Endothelial cell of umbilical vein (primary cell): ENCODE results near the gene LIN28B. TPM values are rescaled to one million over a fixed set of nuclear protein-coding genes. Genes with fewer than 3 reads are reported as not detected.

Source experiments
- BruUV-seq: library from RNA; stranded (reverse); fragments of 400-500 nt; replicated peaks from 2 replicates; lab custom pipeline; 2021; lab: Mats Ljungman, UMichigan
- CTCF ChIA-PET: fragments of 300-600, 350-600 bp; sonication (Branson Sonifier 250); formaldehyde crosslinking; loops from one replicate; lab custom pipeline; 2021; ENCODE audit warnings: antibody characterized with exemption, inconsistent platforms; lab: Charles Lee
- POLR2A ChIA-PET: fragments of 300-600, 350-600 bp; sonication (Branson Sonifier 250); formaldehyde crosslinking; loops from one replicate; lab custom pipeline; 2021; ENCODE audit warnings: antibody characterized with exemption, inconsistent platforms; lab: Charles Lee
- DNase-seq: peaks from one replicate; pipeline ENCODE4 v3.0.0-alpha.2; 2011; ENCODE audit warnings: low read depth, low spot score
- FAIRE-seq: peaks from 2 replicates; lab custom pipeline; 2011; peaks lifted over from hg19 to GRCh38; lab: Jason Lieb, UNC
- H2AFZ ChIP-seq: 2 replicates; pipeline ENCODE4 v1.6.0; 2012; ENCODE audit warnings: low read depth, low read length, control low read depth, inconsistent platforms
- H3K27ac ChIP-seq: 2 replicates; pipeline ENCODE4 v1.5.1; 2011; ENCODE audit warnings: low read depth, mild to moderate bottlenecking, control low read depth, low read length, moderate library complexity; ENCODE audit not compliant: insufficient read depth
- H3K27me3 ChIP-seq, 2 experiments: 2 replicates each; pipeline versions ENCODE4 v1.6.0 to v1.6.1; 2011; ENCODE audit warnings: low read length in 2 of 2, mixed read lengths in 1 of 2; ENCODE audit not compliant: control insufficient read depth in 2 of 2, insufficient read depth in 2 of 2
- H3K36me3 ChIP-seq, 2 experiments: 2 replicates in 1 of 2; 3 replicates in 1 of 2; pipeline ENCODE4 v1.5.1; 2011; ENCODE audit warnings: low read length in 2 of 2, mild to moderate bottlenecking in 1 of 2, moderate library complexity in 1 of 2; ENCODE audit not compliant: control insufficient read depth in 2 of 2, insufficient read depth in 2 of 2; ENCODE audit errors: extremely low read depth in 1 of 2
- H3K4me1 ChIP-seq: 3 replicates; pipeline ENCODE4 v1.5.1; 2011; ENCODE audit warnings: mild to moderate bottlenecking, low read length; ENCODE audit not compliant: control insufficient read depth, insufficient read depth; ENCODE audit errors: extremely low read depth
- H3K4me2 ChIP-seq: 2 replicates; pipeline ENCODE4 v1.6.1; 2011; ENCODE audit warnings: low read length, control low read depth, mixed read lengths; ENCODE audit not compliant: insufficient read depth
- H3K4me3 ChIP-seq, 3 experiments: fragments of 200-600 bp in 1 of 3; sonication (generic), shearing (Covaris generic) in 1 of 3; replicated peaks in 1 of 3; 2 replicates each; pipeline ENCODE4 v1.5.1; 2011 to 2016; ENCODE audit warnings: control low read depth in 3 of 3, low read length in 3 of 3, mild to moderate bottlenecking in 2 of 3, inconsistent platforms in 1 of 3, low read depth in 1 of 3, moderate library complexity in 1 of 3; ENCODE audit not compliant: insufficient read depth in 1 of 3
- H3K79me2 ChIP-seq: 2 replicates; pipeline ENCODE4 v1.6.0; 2012; ENCODE audit warnings: low read length, inconsistent platforms; ENCODE audit not compliant: control insufficient read depth, insufficient read depth
- H3K9ac ChIP-seq: replicated peaks from 2 replicates; pipeline ENCODE3; 2011; ENCODE audit warnings: low read length, control low read depth; ENCODE audit not compliant: insufficient read depth; ENCODE audit errors: extremely low read depth
- H3K9me1 ChIP-seq: replicated peaks from 3 replicates; pipeline ENCODE4 v1.6.0; 2011; ENCODE audit warnings: mild to moderate bottlenecking, low read length; ENCODE audit not compliant: control insufficient read depth, insufficient read depth; ENCODE audit errors: extremely low read depth
- H3K9me3 ChIP-seq: replicated peaks from 2 replicates; pipeline ENCODE4 v1.5.1; 2012; ENCODE audit warnings: low read length, inconsistent platforms; ENCODE audit not compliant: control insufficient read depth, insufficient read depth
- H4K20me1 ChIP-seq: replicated peaks from 2 replicates; pipeline ENCODE3; 2011; ENCODE audit warnings: mild to moderate bottlenecking, low read length; ENCODE audit not compliant: control insufficient read depth, insufficient read depth; ENCODE audit errors: extremely low read depth
- CTCF ChIP-seq, 2 donors: IDR thresholded peaks; 1 replicate in 1 of 2; 2 replicates in 1 of 2; pipeline ENCODE4 v1.5.1; 2011; ENCODE audit warnings: low read length in 2 of 2, mild to moderate bottlenecking in 2 of 2, moderate library complexity in 2 of 2, control low read depth in 1 of 2, inconsistent platforms in 1 of 2, low read depth in 1 of 2; ENCODE audit not compliant: insufficient read depth in 1 of 2; ENCODE audit errors: extremely low read depth in 1 of 2
- EZH2 ChIP-seq: IDR thresholded peaks from 2 replicates; pipeline ENCODE4 v1.6.1; 2012; ENCODE audit warnings: borderline replicate concordance, low read depth, mild to moderate bottlenecking, moderate library complexity, low read length, inconsistent platforms; ENCODE audit not compliant: severe bottlenecking
- FOS ChIP-seq: IDR thresholded peaks from 2 replicates; pipeline ENCODE4 v1.6.1; 2011; ENCODE audit warnings: mild to moderate bottlenecking, low read length, moderate library complexity, borderline replicate concordance; ENCODE audit not compliant: insufficient read depth
- MAX ChIP-seq: IDR thresholded peaks from 2 replicates; pipeline ENCODE4 v1.6.1; 2011; ENCODE audit not compliant: insufficient read depth, insufficient read length
- MYC ChIP-seq: IDR thresholded peaks from one replicate; pipeline ENCODE4 v1.6.1; 2011; ENCODE audit warnings: mild to moderate bottlenecking, low read depth, low read length
- POLR2A ChIP-seq: IDR thresholded peaks from 2 replicates; pipeline ENCODE4 v1.6.1; 2012; ENCODE audit warnings: low read depth, mild to moderate bottlenecking, control low read depth, low read length
- dilution Hi-C: fragments of 300-500 bp; cut with MboI; formaldehyde crosslinking; loops from one replicate; pipeline ENCODE4 v1.15.0; 2019; ENCODE audit warnings: low sequenced_read_pairs; ENCODE audit not compliant: extremely low pct_ligation_motif_present
- intact Hi-C: fragments of 100-400 bp; cut with micrococcal nuclease; formaldehyde crosslinking; loops from one replicate; pipeline ENCODE4 v1.10.0; 2022
- polyA plus RNA-seq, 4 experiments: library from polyadenylated mRNA; depleted of rRNA in 3 of 4; stranded (reverse) in 3 of 4; unstranded in 1 of 4; fragments of >200 nt; gene quantifications; 2 replicates each; pipeline versions ENCODE4 v1.2.1 to v1.2.3, GENCODE V29; 2011 to 2012; ENCODE audit warnings: missing spikeins in 1 of 4
- total RNA-seq: library from RNA; stranded (reverse); gene quantifications from 2 replicates; pipeline ENCODE4 v1.2.3, GENCODE V29; 2021

Gene LIN28B
- total and polyA plus RNA-seq, 2 donors (not counting 3 experiments of a cell fraction or from before 2014, with no cell fraction given): not detected

GRCh38 chr6:104908888-104909525 lies 47.9 kb upstream of the LIN28B start:
- Histone ChIP-seq H3K9me1 (no peaks in the 10 kb centered on the region), H3K4me2 (no peak overlapping the region), H3K27me3 (no peaks in the 10 kb centered on the region), H3K79me2 (no peaks in the 10 kb centered on the region), H3K4me3 (no peak overlapping the region), H3K36me3 (no peaks in the 10 kb centered on the region), H3K9ac (no peak overlapping the region), H4K20me1 (no peaks in the 10 kb centered on the region), H3K4me1 (no peaks in the 10 kb centered on the region), H2AFZ (no peak overlapping the region), H3K9me3 (no peaks in the 10 kb centered on the region), H3K27ac (no peak overlapping the region)
- FAIRE-seq (no peak), DNase-seq (no peak)
- BruUV-seq: no TSS peak
- CTCF ChIA-PET: no interaction called here
- intact Hi-C loops: no loop called here
- POLR2A ChIA-PET: no interaction called here
- TF ChIP-seq MYC (no peak), POLR2A (no peak), FOS (no peak), MAX (no peak), EZH2 (no peak), CTCF (IDR thresholded peaks at IDR 0.05; ENCODE audit: extremely low read depth in 1 of 2, insufficient read depth in 1 of 2, low read depth in 1 of 2, low read length in 2 of 2) (no peak)
- dilution Hi-C loops: no loop called here
